H1 (cell line): ENCODE data around the gene NDNF.

Experiments
- TF ChIP-seq, protein P1 (sequence below): IDR thresholded peaks from 2 replicates; pipeline ENCODE4 v1.6.1; 2012; ENCODE audit warnings: inconsistent platforms
- TF ChIP-seq, protein P2 (sequence below), 3 experiments: IDR thresholded peaks; 1 replicate in 2 of 3; 2 replicates in 1 of 3; pipeline versions ENCODE4 v1.5.1 to v1.6.1; 2011; ENCODE audit warnings: low read length in 3 of 3, mild to moderate bottlenecking in 3 of 3, inconsistent platforms in 2 of 3, low read depth in 1 of 3, moderate library complexity in 1 of 3; ENCODE audit not compliant: insufficient read depth in 1 of 3; ENCODE audit errors: control extremely low read depth in 1 of 3

DNA sequence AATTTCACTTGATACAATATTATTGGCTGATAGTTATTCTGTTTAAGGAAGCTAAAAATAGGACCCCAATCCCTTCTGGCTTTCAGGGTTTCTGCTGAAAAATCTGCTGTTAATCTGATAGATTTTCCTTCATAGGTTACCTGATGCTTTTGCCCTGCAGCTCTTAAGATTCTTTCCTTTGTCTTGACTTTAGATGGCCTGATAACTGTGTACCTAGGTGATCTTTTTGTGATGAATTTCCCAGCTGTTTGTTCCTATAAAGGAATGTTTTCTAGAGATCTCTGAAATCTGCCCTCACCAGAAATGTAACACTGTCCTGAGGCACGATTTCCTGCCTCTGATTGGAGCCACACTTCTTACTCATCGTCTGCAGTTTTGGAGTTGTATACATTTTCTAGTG lies 80.5 kb downstream of the NDNF start:
- TF ChIP-seq, protein P1, sequence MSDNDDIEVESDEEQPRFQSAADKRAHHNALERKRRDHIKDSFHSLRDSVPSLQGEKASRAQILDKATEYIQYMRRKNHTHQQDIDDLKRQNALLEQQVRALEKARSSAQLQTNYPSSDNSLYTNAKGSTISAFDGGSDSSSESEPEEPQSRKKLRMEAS, result no peak
- TF ChIP-seq, protein P2, sequence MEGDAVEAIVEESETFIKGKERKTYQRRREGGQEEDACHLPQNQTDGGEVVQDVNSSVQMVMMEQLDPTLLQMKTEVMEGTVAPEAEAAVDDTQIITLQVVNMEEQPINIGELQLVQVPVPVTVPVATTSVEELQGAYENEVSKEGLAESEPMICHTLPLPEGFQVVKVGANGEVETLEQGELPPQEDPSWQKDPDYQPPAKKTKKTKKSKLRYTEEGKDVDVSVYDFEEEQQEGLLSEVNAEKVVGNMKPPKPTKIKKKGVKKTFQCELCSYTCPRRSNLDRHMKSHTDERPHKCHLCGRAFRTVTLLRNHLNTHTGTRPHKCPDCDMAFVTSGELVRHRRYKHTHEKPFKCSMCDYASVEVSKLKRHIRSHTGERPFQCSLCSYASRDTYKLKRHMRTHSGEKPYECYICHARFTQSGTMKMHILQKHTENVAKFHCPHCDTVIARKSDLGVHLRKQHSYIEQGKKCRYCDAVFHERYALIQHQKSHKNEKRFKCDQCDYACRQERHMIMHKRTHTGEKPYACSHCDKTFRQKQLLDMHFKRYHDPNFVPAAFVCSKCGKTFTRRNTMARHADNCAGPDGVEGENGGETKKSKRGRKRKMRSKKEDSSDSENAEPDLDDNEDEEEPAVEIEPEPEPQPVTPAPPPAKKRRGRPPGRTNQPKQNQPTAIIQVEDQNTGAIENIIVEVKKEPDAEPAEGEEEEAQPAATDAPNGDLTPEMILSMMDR (IDR thresholded peaks at IDR 0.05; ENCODE audit: control extremely low read depth in 1 of 3, insufficient read depth in 1 of 3, low read depth in 1 of 3, low read length in 3 of 3), result no peak
